Kidney (tissue), 14 donors: ENCODE data around the gene STIM1. TPM values are rescaled to one million over a fixed set of nuclear protein-coding genes. Genes with fewer than 3 reads are reported as not detected.

ENCODE experiments used
- DNase-seq, 5 donors: peaks; one replicate each; pipeline ENCODE4 v3.0.0-alpha.2; 2013 to 2020
- FAIRE-seq: peaks from 2 replicates; lab custom pipeline; 2012; peaks lifted over from hg19 to GRCh38; lab: Jason Lieb, UNC
- H3K27ac ChIP-seq, 2 donors: one replicate each; pipeline ENCODE4 v1.7.0; 2013; ENCODE audit warnings: low read depth in 2 of 2, low read length in 2 of 2, inconsistent platforms in 1 of 2
- H3K27me3 ChIP-seq: one replicate; pipeline ENCODE4 v1.7.1; 2013; ENCODE audit warnings: low read length, inconsistent platforms; ENCODE audit not compliant: control insufficient read depth, insufficient read depth
- H3K36me3 ChIP-seq, 3 donors: one replicate each; pipeline versions ENCODE4 v1.7.0 to v1.7.1; 2013; ENCODE audit warnings: low read length in 3 of 3, control low read depth in 1 of 3, inconsistent platforms in 1 of 3; ENCODE audit not compliant: insufficient read depth in 3 of 3, control insufficient read depth in 2 of 3
- H3K4me1 ChIP-seq, 3 donors: one replicate each; pipeline versions ENCODE4 v1.7.0 to v1.7.1; 2013; ENCODE audit warnings: low read length in 3 of 3, inconsistent platforms in 1 of 3, low read depth in 1 of 3; ENCODE audit not compliant: control insufficient read depth in 2 of 3, insufficient read depth in 2 of 3
- H3K4me3 ChIP-seq, 3 donors: one replicate each; pipeline versions ENCODE4 v1.7.0 to v1.8.1; 2013; ENCODE audit warnings: low read length in 3 of 3, control low read depth in 1 of 3, inconsistent platforms in 1 of 3
- H3K9ac ChIP-seq, 3 donors: one replicate each; pipeline versions ENCODE4 v1.7.0 to v1.7.1; 2013; ENCODE audit warnings: low read length in 3 of 3, control low read depth in 1 of 3, inconsistent platforms in 1 of 3
- H3K9me3 ChIP-seq, 3 donors: one replicate each; pipeline versions ENCODE4 v1.7.0 to v1.7.1; 2013; ENCODE audit warnings: low read length in 3 of 3, control low read depth in 1 of 3, inconsistent platforms in 1 of 3; ENCODE audit not compliant: control insufficient read depth in 2 of 3, insufficient read depth in 1 of 3
- CTCF ChIP-seq: IDR thresholded peaks from 3 replicates; pipeline ENCODE4 v1.5.1; 2012; ENCODE audit warnings: mild to moderate bottlenecking, moderate library complexity, borderline replicate concordance; ENCODE audit not compliant: insufficient read depth; ENCODE audit errors: extremely low read depth
- intact Hi-C: fragments of 100-400 bp; cut with DNase I; formaldehyde crosslinking; loops from one replicate; pipeline ENCODE4 v1.11.1; 2022
- polyA plus RNA-seq: library from polyadenylated mRNA; stranded (reverse); fragments of 350-450 nt; fragmentation: Illumina TruSeq; extraction: RNeasy Lipid Tissue Mini Kit (QIAGEN cat#74804); gene quantifications from one replicate; pipeline ENCODE4 v1.2.3, GENCODE V29; 2014; ENCODE audit warnings: low read depth, low replicate concordance; ENCODE audit not compliant: insufficient read depth
- total RNA-seq: library from RNA; stranded (reverse); fragmentation: NEBNext Ultra II Directional; extraction: Animal tissue kit (Norgen Biotek cat#: 25700); gene quantifications from one replicate; pipeline ENCODE4 v1.2.1, GENCODE V29; 2021
- donor health status: control.
- donor health status: control.
- donor health status: control.
- donor health status: control.
- donor health status: control.
- donor health status: DM: yes; HTN: yes; CAD: no.
- donor health status: Normal renal cell carcinoma (clear cell type).

The STIM1 gene
- total and polyA plus RNA-seq, 2 donors from 2014 or later = 15.7 to 68.0 TPM

GRCh38 chr11:4018641-4019040, 163.2 kb downstream of the STIM1 start:
- no peaks in the 10 kb centered on the region for H3K4me1 ChIP-seq
- FAIRE-seq (no peak), DNase-seq (no peak)
- no peak overlapping the region for H3K9ac ChIP-seq
- H3K4me3 ChIP-seq = no peak overlapping the region
- no peak for TF ChIP-seq CTCF
- H3K27ac ChIP-seq = no peak overlapping the region
- H3K36me3 ChIP-seq = no peaks in the 10 kb centered on the region
- H3K9me3 ChIP-seq = no peaks in the 10 kb centered on the region
- intact Hi-C loops = no loop called here
- H3K27me3 ChIP-seq = no peaks in the 10 kb centered on the region

GRCh38 chr11:4019891-4020290, 164.4 kb downstream of the STIM1 start:
- Histone ChIP-seq H3K27me3 (no peaks in the 10 kb centered on the region), H3K9ac (no peak overlapping the region), H3K9me3 (no peaks in the 10 kb centered on the region), H3K27ac (no peak overlapping the region), H3K36me3 (no peaks in the 10 kb centered on the region), H3K4me1 (no peaks in the 10 kb centered on the region), H3K4me3 (no peak overlapping the region)
- intact Hi-C loops = no loop called here
- DNase-seq = no peak
- TF ChIP-seq CTCF = no peak
- FAIRE-seq = no peak

- intact Hi-C loops = no loop called here
- Histone ChIP-seq H3K27me3 (no peaks in the 10 kb centered on the region), H3K27ac (no peak overlapping the region), H3K36me3 (no peaks in the 10 kb centered on the region), H3K9ac (no peak overlapping the region), H3K4me1 (peaks cover 0 to 18% (median 3%) of the 10 kb centered on the region in 3 donors), H3K9me3 (no peaks in the 10 kb centered on the region), H3K4me3 (no peak overlapping the region)
- TF ChIP-seq CTCF = no peak
- no peak for FAIRE-seq
- DNase-seq = no peak
These were observed 167.2 kb downstream of the STIM1 start for GRCh38 chr11:4022669-4023068.
